Measurements from ENCODE around the gene ZNF486.
"Not testable (repeated sequence)": the region's sequence is repeated elsewhere in the genome, so short reads cannot be mapped to it uniquely, and the experiment has no call there.

Gene ZNF486

GRCh38 chr19:20214366-20214765 lies 47.4 kb downstream of the ZNF486 start:
- H2AFZ ChIP-seq (ENCODE audit: low read length); H3K4me1 ChIP-seq (ENCODE audit: control insufficient read depth in 2 of 2, insufficient read depth in 1 of 2, low read depth in 1 of 2, low read length in 2 of 2); H3K14ac ChIP-seq (ENCODE audit: low read length); H3K9ac ChIP-seq (ENCODE audit: low read depth, low read length, poor library complexity); H3K27me3 ChIP-seq (ENCODE audit: control insufficient read depth in 3 of 3, insufficient read depth in 3 of 3, low read depth in 1 of 3, low read length in 3 of 3); H2BK5ac ChIP-seq (ENCODE audit: low read length); H3K4me2 ChIP-seq (ENCODE audit: insufficient read depth, low read length, poor library complexity, severe bottlenecking); H2BK12ac ChIP-seq (ENCODE audit: low read length); H3K4me3 ChIP-seq (ENCODE audit: low read length in 2 of 2); H3K27ac ChIP-seq (replicated peaks; ENCODE audit: low read length); H3K4ac ChIP-seq (ENCODE audit: low read length); DNase-seq (ENCODE audit: low spot score); H2AK5ac ChIP-seq (ENCODE audit: low read depth, low read length); H4K8ac ChIP-seq (ENCODE audit: low read depth, low read length); H3K23ac ChIP-seq (ENCODE audit: low read depth, low read length, poor library complexity); H2BK120ac ChIP-seq (ENCODE audit: low read depth, low read length); H3K18ac ChIP-seq (ENCODE audit: low read length); H4K91ac ChIP-seq (ENCODE audit: low read depth, low read length, poor library complexity); H2BK15ac ChIP-seq (ENCODE audit: low read length); H3K79me1 ChIP-seq (ENCODE audit: low read depth, low read length): not testable (repeated sequence)
- WGBS, 2 donors (ENCODE audit: extremely low coverage in 2 of 2, insufficient read length in 2 of 2, insufficient replicate concordance in 1 of 2), result no CpG with 5 or more reads among the region's 26 CpGs
- H3K9me3 ChIP-seq (replicated peaks in 1 of 2; ENCODE audit: control insufficient read depth in 2 of 2, insufficient read depth in 1 of 2, low read depth in 1 of 2, low read length in 2 of 2), result peaks cover 0 to 25% of the 10 kb centered on the region in 2 donors
- peaks cover 17 to 58% of the 10 kb centered on the region in 2 donors for H3K36me3 ChIP-seq (replicated peaks in 1 of 2; ENCODE audit: control insufficient read depth in 2 of 2, insufficient read depth in 2 of 2, low read length in 2 of 2)

DNA sequence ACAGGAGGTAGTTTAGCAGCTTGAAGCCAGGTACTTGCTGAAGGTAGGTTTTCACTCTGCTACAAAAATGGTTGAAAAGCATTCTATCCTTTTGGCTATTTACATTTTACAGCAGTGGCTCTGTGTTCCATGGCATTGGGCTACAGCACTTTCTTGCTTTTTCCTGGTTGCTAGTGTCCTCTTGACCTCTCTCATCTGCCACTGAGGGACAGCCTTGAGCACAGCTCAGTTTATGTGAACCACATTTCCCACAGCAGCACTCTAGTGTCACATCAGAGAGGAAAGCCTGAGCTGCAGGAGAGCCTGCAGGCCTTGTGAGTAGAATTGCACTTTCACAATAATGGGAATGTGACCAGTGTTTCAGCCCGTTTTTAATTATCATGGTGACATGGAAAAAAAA lies 54.6 kb downstream of the ZNF486 start:
- H4K91ac ChIP-seq (ENCODE audit: low read depth, low read length, poor library complexity); H3K18ac ChIP-seq (ENCODE audit: low read length); H3K4me3 ChIP-seq (ENCODE audit: low read length in 2 of 2); H3K4me1 ChIP-seq (ENCODE audit: control insufficient read depth in 2 of 2, insufficient read depth in 1 of 2, low read depth in 1 of 2, low read length in 2 of 2); H2BK15ac ChIP-seq (ENCODE audit: low read length); H2AFZ ChIP-seq (ENCODE audit: low read length); H3K27me3 ChIP-seq (ENCODE audit: control insufficient read depth in 3 of 3, insufficient read depth in 3 of 3, low read depth in 1 of 3, low read length in 3 of 3); H3K79me1 ChIP-seq (ENCODE audit: low read depth, low read length); H4K8ac ChIP-seq (ENCODE audit: low read depth, low read length); H3K9ac ChIP-seq (ENCODE audit: low read depth, low read length, poor library complexity); H3K27ac ChIP-seq (replicated peaks; ENCODE audit: low read length); H2AK5ac ChIP-seq (ENCODE audit: low read depth, low read length); H2BK12ac ChIP-seq (ENCODE audit: low read length); H3K4me2 ChIP-seq (ENCODE audit: insufficient read depth, low read length, poor library complexity, severe bottlenecking); H3K14ac ChIP-seq (ENCODE audit: low read length); H3K4ac ChIP-seq (ENCODE audit: low read length); H2BK5ac ChIP-seq (ENCODE audit: low read length); H2BK120ac ChIP-seq (ENCODE audit: low read depth, low read length); H3K23ac ChIP-seq (ENCODE audit: low read depth, low read length, poor library complexity); DNase-seq (ENCODE audit: low spot score): not testable (repeated sequence)
- WGBS, 2 donors (ENCODE audit: extremely low coverage in 2 of 2, insufficient read length in 2 of 2, insufficient replicate concordance in 1 of 2), result no CpG with 5 or more reads among the region's 1 CpG
- peaks cover 3 to 38% of the 10 kb centered on the region in 2 donors for H3K9me3 ChIP-seq (replicated peaks in 1 of 2; ENCODE audit: control insufficient read depth in 2 of 2, insufficient read depth in 1 of 2, low read depth in 1 of 2, low read length in 2 of 2)
- H3K36me3 ChIP-seq (replicated peaks in 1 of 2; ENCODE audit: control insufficient read depth in 2 of 2, insufficient read depth in 2 of 2, low read length in 2 of 2), result peaks cover 13 to 45% of the 10 kb centered on the region in 2 donors

DNA sequence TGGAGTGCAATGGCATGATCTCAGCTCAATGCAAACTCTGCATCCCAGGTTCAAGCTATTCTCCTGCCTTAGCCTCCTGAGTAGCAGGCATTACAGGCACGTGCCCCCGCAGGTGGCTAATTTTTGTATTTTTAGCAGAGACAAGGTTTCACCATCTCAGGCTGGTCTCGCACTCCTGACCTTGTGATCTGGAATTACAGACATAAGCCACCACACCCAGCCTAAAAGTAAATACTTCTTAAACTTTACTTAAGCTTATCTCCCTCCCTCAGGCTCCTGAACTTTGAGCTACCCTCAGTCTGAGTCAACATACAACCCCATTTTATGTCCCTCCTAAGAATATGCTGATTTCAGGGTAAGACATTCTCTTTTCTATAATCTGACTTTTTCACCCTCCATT lies 66.1 kb downstream of the ZNF486 start:
- Histone ChIP-seq H3K4me2 (ENCODE audit: insufficient read depth, low read length, poor library complexity, severe bottlenecking) (no peak overlapping the region), H3K27me3 (ENCODE audit: control insufficient read depth in 3 of 3, insufficient read depth in 3 of 3, low read depth in 1 of 3, low read length in 3 of 3) (no peaks in the 10 kb centered on the region), H4K91ac (ENCODE audit: low read depth, low read length, poor library complexity) (no peak overlapping the region), H2AK5ac (ENCODE audit: low read depth, low read length) (no peak overlapping the region), H2BK12ac (ENCODE audit: low read length) (no peak overlapping the region), H3K14ac (ENCODE audit: low read length) (no peak overlapping the region), H4K8ac (ENCODE audit: low read depth, low read length) (no peak overlapping the region), H3K18ac (ENCODE audit: low read length) (no peak overlapping the region), H3K23ac (ENCODE audit: low read depth, low read length, poor library complexity) (no peak overlapping the region), H2AFZ (ENCODE audit: low read length) (no peak overlapping the region), H2BK5ac (ENCODE audit: low read length) (no peak overlapping the region), H3K9ac (ENCODE audit: low read depth, low read length, poor library complexity) (no peak overlapping the region), H3K4me3 (ENCODE audit: low read length in 2 of 2) (no peak overlapping the region), H2BK120ac (ENCODE audit: low read depth, low read length) (no peak overlapping the region), H3K27ac (replicated peaks; ENCODE audit: low read length) (no peak overlapping the region), H3K9me3 (replicated peaks in 1 of 2; ENCODE audit: control insufficient read depth in 2 of 2, insufficient read depth in 1 of 2, low read depth in 1 of 2, low read length in 2 of 2) (peaks cover 19 to 72% of the 10 kb centered on the region in 2 donors), H3K79me1 (ENCODE audit: low read depth, low read length) (peaks cover 8% of the 10 kb centered on the region), H3K36me3 (replicated peaks in 1 of 2; ENCODE audit: control insufficient read depth in 2 of 2, insufficient read depth in 2 of 2, low read length in 2 of 2) (peaks cover 26 to 68% of the 10 kb centered on the region in 2 donors), H3K4me1 (ENCODE audit: control insufficient read depth in 2 of 2, insufficient read depth in 1 of 2, low read depth in 1 of 2, low read length in 2 of 2) (no peaks in the 10 kb centered on the region), H3K4ac (ENCODE audit: low read length) (no peak overlapping the region), H2BK15ac (ENCODE audit: low read length) (no peak overlapping the region)
- WGBS, 2 donors (ENCODE audit: extremely low coverage in 2 of 2, insufficient read length in 2 of 2, insufficient replicate concordance in 1 of 2), result no CpG with 5 or more reads among the region's 3 CpGs
- no peak for DNase-seq (ENCODE audit: low spot score)

- no peak overlapping the region for H4K8ac ChIP-seq (ENCODE audit: low read depth, low read length)
- H3K4me1 ChIP-seq (ENCODE audit: control insufficient read depth in 2 of 2, insufficient read depth in 1 of 2, low read depth in 1 of 2, low read length in 2 of 2), result peaks cover 4 to 6% of the 10 kb centered on the region in 2 donors
- no peak overlapping the region for H3K18ac ChIP-seq (ENCODE audit: low read length)
- H3K27me3 ChIP-seq (ENCODE audit: control insufficient read depth in 3 of 3, insufficient read depth in 3 of 3, low read depth in 1 of 3, low read length in 3 of 3), result no peaks in the 10 kb centered on the region
- H2BK15ac ChIP-seq (ENCODE audit: low read length), result no peak overlapping the region
- H3K79me1 ChIP-seq (ENCODE audit: low read depth, low read length), result peaks cover 8% of the 10 kb centered on the region
- no peak overlapping the region for H3K9ac ChIP-seq (ENCODE audit: low read depth, low read length, poor library complexity)
- H2AFZ ChIP-seq (ENCODE audit: low read length), result no peak overlapping the region
- H3K14ac ChIP-seq (ENCODE audit: low read length), result no peak overlapping the region
- WGBS, 2 donors (ENCODE audit: extremely low coverage in 2 of 2, insufficient read length in 2 of 2, insufficient replicate concordance in 1 of 2), result no CpG with 5 or more reads among the region's 8 CpGs
- H3K23ac ChIP-seq (ENCODE audit: low read depth, low read length, poor library complexity), result no peak overlapping the region
- H3K4me2 ChIP-seq (ENCODE audit: insufficient read depth, low read length, poor library complexity, severe bottlenecking), result no peak overlapping the region
- no peak overlapping the region for H3K4ac ChIP-seq (ENCODE audit: low read length)
- no peak overlapping the region for H3K27ac ChIP-seq (replicated peaks; ENCODE audit: low read length)
- no peak overlapping the region for H2BK12ac ChIP-seq (ENCODE audit: low read length)
- no peak overlapping the region for H3K4me3 ChIP-seq (ENCODE audit: low read length in 2 of 2)
- H2BK120ac ChIP-seq (ENCODE audit: low read depth, low read length), result no peak overlapping the region
- no peak overlapping the region for H2BK5ac ChIP-seq (ENCODE audit: low read length)
- no peak for DNase-seq (ENCODE audit: low spot score)
- peaks cover 18 to 71% of the 10 kb centered on the region in 2 donors for H3K9me3 ChIP-seq (replicated peaks in 1 of 2; ENCODE audit: control insufficient read depth in 2 of 2, insufficient read depth in 1 of 2, low read depth in 1 of 2, low read length in 2 of 2)
- no peak overlapping the region for H2AK5ac ChIP-seq (ENCODE audit: low read depth, low read length)
- H4K91ac ChIP-seq (ENCODE audit: low read depth, low read length, poor library complexity), result no peak overlapping the region
- peaks cover 26 to 65% of the 10 kb centered on the region in 2 donors for H3K36me3 ChIP-seq (replicated peaks in 1 of 2; ENCODE audit: control insufficient read depth in 2 of 2, insufficient read depth in 2 of 2, low read length in 2 of 2)
Observed at GRCh38 chr19:20235156-20235555, 68.1 kb downstream of the ZNF486 start.

All from neuronal stem cell (in vitro differentiated cells).